ENCODE measurements around the gene NATD1.

DNA sequence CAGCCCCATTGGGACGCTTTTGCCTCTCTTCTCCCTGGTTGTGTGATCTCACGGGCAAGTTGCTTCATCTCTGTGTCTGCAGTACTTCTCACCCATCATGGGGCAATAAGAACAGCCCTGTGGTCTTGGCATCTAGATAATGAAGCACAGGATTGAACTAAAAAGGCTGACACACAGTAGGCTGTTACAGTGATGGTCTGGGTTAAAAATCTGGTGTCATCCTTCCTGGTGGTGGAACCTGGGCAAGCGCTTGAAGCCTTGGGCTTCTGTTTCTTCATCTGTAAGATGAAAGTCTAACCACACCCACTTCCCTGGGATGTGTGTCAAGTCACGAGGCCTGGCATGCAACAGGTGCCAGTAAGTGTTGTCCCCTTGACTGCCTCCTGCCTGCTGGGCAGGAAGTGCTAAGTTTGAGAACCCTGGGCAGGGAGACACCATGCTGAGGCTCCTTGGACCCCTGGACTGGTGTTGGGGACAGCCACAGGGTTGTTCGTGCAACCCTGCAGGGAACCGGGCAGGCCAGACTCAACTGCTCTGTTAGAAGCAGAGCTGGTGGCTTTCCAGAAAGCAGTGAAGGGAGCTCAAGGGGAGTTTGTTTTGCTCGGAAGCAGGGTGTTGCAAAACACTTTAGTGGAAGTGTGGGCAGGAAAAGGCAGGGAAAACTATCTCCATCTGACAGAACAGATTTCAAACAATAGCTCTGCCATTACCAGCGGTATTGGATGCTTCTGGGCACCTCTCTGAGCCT lies 25.4 kb upstream of the NATD1 start:
- TF ChIP-seq, protein P1, sequence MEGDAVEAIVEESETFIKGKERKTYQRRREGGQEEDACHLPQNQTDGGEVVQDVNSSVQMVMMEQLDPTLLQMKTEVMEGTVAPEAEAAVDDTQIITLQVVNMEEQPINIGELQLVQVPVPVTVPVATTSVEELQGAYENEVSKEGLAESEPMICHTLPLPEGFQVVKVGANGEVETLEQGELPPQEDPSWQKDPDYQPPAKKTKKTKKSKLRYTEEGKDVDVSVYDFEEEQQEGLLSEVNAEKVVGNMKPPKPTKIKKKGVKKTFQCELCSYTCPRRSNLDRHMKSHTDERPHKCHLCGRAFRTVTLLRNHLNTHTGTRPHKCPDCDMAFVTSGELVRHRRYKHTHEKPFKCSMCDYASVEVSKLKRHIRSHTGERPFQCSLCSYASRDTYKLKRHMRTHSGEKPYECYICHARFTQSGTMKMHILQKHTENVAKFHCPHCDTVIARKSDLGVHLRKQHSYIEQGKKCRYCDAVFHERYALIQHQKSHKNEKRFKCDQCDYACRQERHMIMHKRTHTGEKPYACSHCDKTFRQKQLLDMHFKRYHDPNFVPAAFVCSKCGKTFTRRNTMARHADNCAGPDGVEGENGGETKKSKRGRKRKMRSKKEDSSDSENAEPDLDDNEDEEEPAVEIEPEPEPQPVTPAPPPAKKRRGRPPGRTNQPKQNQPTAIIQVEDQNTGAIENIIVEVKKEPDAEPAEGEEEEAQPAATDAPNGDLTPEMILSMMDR (conservative IDR thresholded peaks at IDR 0.05; ENCODE audit: low read length) = no peak
- no peak for TF ChIP-seq EZH2phosphoT487 (IDR thresholded peaks at IDR 0.05; ENCODE audit: borderline replicate concordance)
